Chondrocyte (in vitro differentiated cells): ENCODE data around the gene PIKFYVE. TPM values are rescaled to one million over a fixed set of nuclear protein-coding genes. Genes with fewer than 3 reads are reported as not detected.

Experiments used
- DNase-seq: peaks from one replicate; pipeline ENCODE4 v3.0.0; 2021; ENCODE audit warnings: mixed read lengths, low spot score
- H3K27ac Mint-ChIP-seq: one replicate; pipeline ENCODE4 v1.8.0; 2021; ENCODE audit warnings: mild to moderate bottlenecking, moderate library complexity, mixed read lengths; ENCODE audit not compliant: unreplicated experiment
- H3K27me3 Mint-ChIP-seq: 2 replicates; pipeline ENCODE4 v1.8.0; 2021; ENCODE audit warnings: low read depth, mixed read lengths
- H3K36me3 Mint-ChIP-seq: 2 replicates; pipeline ENCODE4 v1.8.0; 2021; ENCODE audit warnings: low read depth, mixed read lengths
- H3K4me1 Mint-ChIP-seq: 2 replicates; pipeline ENCODE4 v1.8.0; 2021; ENCODE audit warnings: low read depth, mild to moderate bottlenecking, mixed read lengths
- H3K4me3 Mint-ChIP-seq: one replicate; pipeline ENCODE4 v1.8.0; 2021; ENCODE audit warnings: mild to moderate bottlenecking, moderate library complexity, mixed read lengths; ENCODE audit not compliant: unreplicated experiment
- H3K9me3 Mint-ChIP-seq: 2 replicates; pipeline ENCODE4 v1.8.0; 2021; ENCODE audit warnings: low read depth, mixed read lengths
- total RNA-seq: library from RNA; stranded (reverse); gene quantifications from 3 replicates; pipeline ENCODE4 v1.2.1, GENCODE V29; 2021
- TF ChIP-seq, protein P1 (sequence below): fragments of 200-600 bp; sonication (generic); IDR thresholded peaks from 2 replicates; pipeline ENCODE4 v1.5.0; 2021; ENCODE audit warnings: antibody characterized with exemption, mild to moderate bottlenecking, moderate library complexity

Gene PIKFYVE
- total RNA-seq, 1 donor from 2014 or later: 24.7 TPM

DNA sequence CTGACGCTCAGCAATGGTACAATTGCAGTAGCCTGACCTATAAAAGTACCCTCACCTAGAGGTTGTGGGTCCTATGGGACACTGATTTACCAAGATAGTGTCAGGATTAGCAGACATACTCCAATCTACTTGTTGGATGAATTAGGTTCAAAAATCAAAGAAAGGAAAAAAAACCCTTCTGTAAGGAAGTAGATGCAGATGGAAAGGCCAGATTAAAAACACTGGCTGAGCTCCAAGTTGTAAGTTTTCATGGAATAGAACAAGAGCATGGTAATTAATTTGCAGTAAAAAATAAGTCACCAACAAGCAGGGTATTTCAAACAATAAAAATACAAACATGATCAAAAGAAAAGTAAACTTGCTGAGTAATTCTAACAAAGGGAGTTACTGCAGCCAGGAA lies 37.6 kb upstream of the PIKFYVE start:
- no peak for DNase-seq
- no peaks in the 10 kb centered on the region for H3K36me3 Mint-ChIP-seq
- TF ChIP-seq, protein P1, sequence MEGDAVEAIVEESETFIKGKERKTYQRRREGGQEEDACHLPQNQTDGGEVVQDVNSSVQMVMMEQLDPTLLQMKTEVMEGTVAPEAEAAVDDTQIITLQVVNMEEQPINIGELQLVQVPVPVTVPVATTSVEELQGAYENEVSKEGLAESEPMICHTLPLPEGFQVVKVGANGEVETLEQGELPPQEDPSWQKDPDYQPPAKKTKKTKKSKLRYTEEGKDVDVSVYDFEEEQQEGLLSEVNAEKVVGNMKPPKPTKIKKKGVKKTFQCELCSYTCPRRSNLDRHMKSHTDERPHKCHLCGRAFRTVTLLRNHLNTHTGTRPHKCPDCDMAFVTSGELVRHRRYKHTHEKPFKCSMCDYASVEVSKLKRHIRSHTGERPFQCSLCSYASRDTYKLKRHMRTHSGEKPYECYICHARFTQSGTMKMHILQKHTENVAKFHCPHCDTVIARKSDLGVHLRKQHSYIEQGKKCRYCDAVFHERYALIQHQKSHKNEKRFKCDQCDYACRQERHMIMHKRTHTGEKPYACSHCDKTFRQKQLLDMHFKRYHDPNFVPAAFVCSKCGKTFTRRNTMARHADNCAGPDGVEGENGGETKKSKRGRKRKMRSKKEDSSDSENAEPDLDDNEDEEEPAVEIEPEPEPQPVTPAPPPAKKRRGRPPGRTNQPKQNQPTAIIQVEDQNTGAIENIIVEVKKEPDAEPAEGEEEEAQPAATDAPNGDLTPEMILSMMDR: no peak
- H3K27me3 Mint-ChIP-seq: no peaks in the 10 kb centered on the region
- no peaks in the 10 kb centered on the region for H3K4me1 Mint-ChIP-seq
- H3K9me3 Mint-ChIP-seq: peaks cover 12% of the 10 kb centered on the region
- no peak overlapping the region for H3K27ac Mint-ChIP-seq
- H3K4me3 Mint-ChIP-seq: no peak overlapping the region

DNA sequence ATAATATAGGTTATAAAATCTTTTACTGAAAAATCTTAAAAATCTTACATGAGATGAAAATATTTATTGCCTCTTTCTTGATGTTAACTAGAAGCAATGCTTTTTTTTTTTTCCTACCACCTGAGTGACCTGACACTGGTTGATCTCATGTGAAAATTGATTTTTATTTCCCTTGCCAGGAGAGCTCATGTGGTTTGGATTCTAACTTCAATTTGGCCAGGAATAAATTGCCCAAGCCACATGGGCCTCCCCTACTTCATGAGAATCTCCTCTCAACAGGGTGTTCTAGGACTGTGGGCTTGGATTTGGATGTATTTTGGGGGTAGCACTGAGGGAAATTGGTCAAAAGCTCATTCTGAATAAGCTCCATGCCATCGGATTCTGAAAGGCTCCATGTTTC lies 31.3 kb upstream of the PIKFYVE start:
- Mint-ChIP-seq H3K4me1 (no peaks in the 10 kb centered on the region), H3K27ac (no peak overlapping the region), H3K4me3 (no peak overlapping the region), H3K27me3 (no peaks in the 10 kb centered on the region), H3K9me3 (peaks cover 12% of the 10 kb centered on the region), H3K36me3 (peaks cover 19% of the 10 kb centered on the region)
- DNase-seq: no peak
- TF ChIP-seq, protein P1: no peak

DNA sequence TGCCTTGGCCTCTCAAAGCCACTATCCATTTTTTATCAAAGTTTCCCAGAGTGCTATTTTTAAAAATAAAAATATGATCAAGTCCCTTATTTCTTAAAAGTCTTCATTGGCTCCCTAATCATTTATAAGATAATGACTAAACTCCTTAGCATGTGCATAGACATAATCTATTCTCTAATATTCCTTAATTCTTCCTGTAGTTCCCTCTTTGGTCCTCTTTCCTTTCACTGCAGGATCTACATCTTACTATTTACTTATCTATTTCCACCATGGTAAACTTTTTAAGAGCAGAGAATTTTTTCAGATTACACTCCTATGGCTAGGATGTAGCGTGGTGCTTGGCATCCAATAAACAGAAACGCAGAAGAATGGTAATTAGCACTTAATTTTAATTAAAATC lies 30.2 kb upstream of the PIKFYVE start:
- no peak overlapping the region for H3K4me3 Mint-ChIP-seq
- no peaks in the 10 kb centered on the region for H3K27me3 Mint-ChIP-seq
- H3K9me3 Mint-ChIP-seq: peaks cover 12% of the 10 kb centered on the region
- H3K4me1 Mint-ChIP-seq: no peaks in the 10 kb centered on the region
- H3K27ac Mint-ChIP-seq: no peak overlapping the region
- TF ChIP-seq, protein P1: no peak
- peaks cover 22% of the 10 kb centered on the region for H3K36me3 Mint-ChIP-seq
- DNase-seq: no peak

DNA sequence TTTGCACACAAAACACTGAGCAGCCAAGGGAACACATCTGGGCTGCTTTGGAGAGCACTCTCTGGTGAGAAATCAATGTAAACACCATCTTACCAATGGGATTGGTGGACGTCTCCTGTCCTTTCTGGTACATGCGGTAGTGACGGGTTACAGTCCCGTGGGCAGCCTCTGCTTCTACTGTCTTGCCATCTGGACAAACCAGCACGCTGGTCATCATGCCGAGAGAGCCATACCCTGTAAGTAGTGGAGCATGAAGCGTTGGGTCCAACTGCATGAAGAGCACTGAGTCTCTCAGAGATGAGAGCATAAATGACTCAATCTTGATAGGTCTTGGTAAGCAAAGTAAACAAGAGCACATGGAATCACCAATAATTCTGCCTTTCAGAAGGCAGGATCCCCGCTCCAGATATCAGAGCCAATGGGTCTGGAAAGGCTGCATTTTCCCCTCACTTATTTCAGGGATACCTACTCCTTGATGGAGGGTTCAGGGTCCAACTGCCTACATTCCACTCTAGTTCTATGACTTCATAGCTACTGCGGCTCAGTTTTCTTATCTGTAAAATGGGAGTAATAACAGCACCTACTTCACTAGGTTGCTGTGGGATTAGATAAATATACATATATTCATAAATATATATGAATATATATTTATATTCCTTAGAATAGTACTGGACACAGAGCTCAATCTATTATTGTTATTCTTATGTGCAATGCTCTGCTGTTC lies 26.1 kb upstream of the PIKFYVE start:
- Mint-ChIP-seq H3K4me1 (no peaks in the 10 kb centered on the region), H3K9me3 (no peaks in the 10 kb centered on the region), H3K27ac (no peak overlapping the region), H3K36me3 (peaks cover 35% of the 10 kb centered on the region), H3K4me3 (no peak overlapping the region), H3K27me3 (no peaks in the 10 kb centered on the region)
- no peak for DNase-seq
- TF ChIP-seq, protein P1: no peak

DNA sequence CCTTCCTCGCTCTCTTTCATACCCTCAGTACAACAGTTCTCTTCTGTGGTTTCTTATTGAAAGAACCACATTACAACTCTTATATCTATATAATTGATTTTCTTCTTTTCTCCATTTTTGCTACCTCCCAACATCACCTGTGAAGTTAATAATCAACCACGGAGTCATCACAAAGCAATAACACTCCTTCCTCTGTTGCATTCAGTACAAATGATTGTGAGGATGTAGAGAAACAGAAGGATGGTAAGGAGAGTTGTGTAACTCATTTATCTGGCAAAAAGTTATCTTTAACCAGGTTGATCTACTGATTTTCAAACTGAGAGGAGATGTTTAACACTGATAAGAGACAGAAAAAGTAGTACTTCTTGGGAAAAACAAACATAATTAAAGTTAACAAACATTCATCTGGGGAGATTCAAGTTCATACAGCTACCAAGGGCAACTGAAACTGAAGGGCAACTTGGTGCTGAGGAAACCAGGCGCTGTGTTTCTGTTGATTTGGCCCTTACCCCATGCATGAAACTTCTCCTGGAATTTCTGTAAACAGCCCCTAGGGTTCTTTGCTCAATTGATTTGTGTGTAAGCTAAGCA lies 25.3 kb upstream of the PIKFYVE start:
- DNase-seq: no peak
- Mint-ChIP-seq H3K27me3 (no peaks in the 10 kb centered on the region), H3K27ac (no peak overlapping the region), H3K36me3 (peaks cover 33% of the 10 kb centered on the region), H3K9me3 (no peaks in the 10 kb centered on the region), H3K4me3 (no peak overlapping the region), H3K4me1 (no peaks in the 10 kb centered on the region)
- TF ChIP-seq, protein P1: no peak
